Motor neuron (in vitro differentiated cells): Measurements from ENCODE around the gene AP3S1. TPM values are rescaled to one million over a fixed set of nuclear protein-coding genes. Genes with fewer than 3 reads are reported as not detected.
A peak's percentile ranks its signal among the peaks of the same experiment; 100 is the strongest.
"Not testable (repeated sequence)": the region's sequence is repeated elsewhere in the genome, so short reads cannot be mapped to it uniquely, and the experiment has no call there.

ENCODE experiments used
- ATAC-seq, 8 experiments: fragments of 200-7000 bp; cut with Tn5 transposase; replicated peaks in 6 of 8; 2 replicates each; pipeline ENCODE4 v1.8.0; 2021; ENCODE audit warnings: mild to moderate bottlenecking in 8 of 8, moderate library complexity in 8 of 8
- H3K27ac ChIP-seq, 2 donors: fragments of 250-450 bp; sonication (Bioruptor Pico); 2 replicates each; pipeline ENCODE4 v1.9.0; 2021; ENCODE audit warnings: antibody characterized with exemption in 2 of 2, mild to moderate bottlenecking in 2 of 2, moderate library complexity in 1 of 2
- H3K4me1 ChIP-seq, 2 donors: fragments of 250-450 bp; sonication (Bioruptor Pico); replicated peaks in 1 of 2; 2 replicates each; pipeline ENCODE4 v1.6.1; 2021; ENCODE audit warnings: antibody characterized with exemption in 2 of 2, mild to moderate bottlenecking in 2 of 2, moderate library complexity in 1 of 2
- H3K4me3 ChIP-seq, 5 donors: fragments of 250-450 bp; sonication (Bioruptor Pico); 2 replicates each; pipeline ENCODE4 v1.9.0; 2021; ENCODE audit warnings: antibody characterized with exemption in 5 of 5, mild to moderate bottlenecking in 5 of 5, moderate library complexity in 4 of 5
- WGBS, 10 experiments: fragments of 450-650 bp; shearing (Covaris generic); methylation state at CpG; one replicate each; pipeline ENCODE4 v1.0.0; 2022; 5-methylcytosine and 5-hydroxymethylcytosine counted together
- in situ Hi-C, 9 experiments: fragments of 400-800 bp; cut with MboI; loops; one replicate each; pipeline ENCODE4 v1.15.0; 2021; ENCODE audit warnings: low sequenced_read_pairs in 9 of 9, low pct_unique_long_range_greater_than_20kb in 2 of 9; ENCODE audit not compliant: unreplicated experiment in 9 of 9
- total RNA-seq, 8 experiments: library from RNA; unstranded; fragments of 300-600 nt; gene quantifications; 2 replicates each; pipeline versions ENCODE4 v1.2.3 to v1.2.4, GENCODE V29; 2022

The AP3S1 gene
- total RNA-seq, 8 experiments from 2014 or later: 35.4 to 92.3 (median 59.6) TPM

DNA sequence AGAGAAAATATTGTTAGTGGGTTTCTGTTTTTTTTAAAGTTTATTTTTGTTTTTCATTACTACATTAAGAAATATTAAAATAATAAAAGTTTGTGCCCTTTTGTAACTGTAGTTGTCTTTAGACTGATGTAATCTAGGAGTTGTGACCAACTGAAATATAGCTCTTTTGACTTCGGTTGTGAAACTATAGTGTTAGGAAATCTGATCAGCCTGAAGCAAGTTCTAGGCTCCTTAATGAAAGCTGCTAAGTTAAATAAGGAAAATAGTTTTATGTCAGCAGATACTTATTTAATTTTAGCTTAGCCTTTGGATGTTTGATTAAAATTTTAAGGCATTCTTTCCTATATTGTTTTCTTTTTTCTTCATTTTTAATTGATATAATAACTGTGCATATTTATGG is 14.2 kb downstream of the AP3S1 start:
- peaks cover 0 to 6% of the 10 kb centered on the region in 2 donors for H3K4me1 ChIP-seq
- no peak overlapping the region for H3K27ac ChIP-seq
- WGBS, 10 experiments: 38 to 100% (median 100%) methylated on average over 1 of the region's 1 CpG; no CpG with 5 or more reads in 2 of the 10 experiments
- H3K4me3 ChIP-seq: no peak overlapping the region
- in situ Hi-C loops: no loop called here
- ATAC-seq: no peak

DNA sequence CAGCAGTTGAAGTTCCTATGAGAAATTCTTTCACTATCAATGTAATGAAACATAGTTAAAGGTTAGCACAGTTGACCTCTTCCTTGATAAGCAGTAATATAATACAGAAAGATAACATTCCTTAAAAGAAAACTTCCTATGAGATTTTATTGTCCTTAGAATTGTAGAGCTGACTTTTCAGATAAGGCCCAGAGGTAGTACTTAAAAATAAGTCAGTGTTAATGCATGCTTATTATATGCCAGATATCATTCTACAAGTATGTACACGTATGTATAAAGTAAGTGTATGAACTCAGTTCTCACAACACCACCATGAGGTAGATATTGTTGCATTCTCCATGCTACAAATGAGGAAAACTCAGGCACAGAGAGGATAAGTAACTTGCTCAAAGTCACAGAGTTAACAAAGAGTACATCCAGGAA is 15.3 kb downstream of the AP3S1 start:
- in situ Hi-C loops: no loop called here
- Histone ChIP-seq H3K27ac (no peak overlapping the region), H3K4me1 (no peaks in the 10 kb centered on the region), H3K4me3 (no peak overlapping the region)
- 63 to 100% (median 75%) methylated on average over 1 of the region's 1 CpG; no CpG with 5 or more reads in 3 of the 10 experiments for WGBS, 10 experiments
- ATAC-seq: no peak

DNA sequence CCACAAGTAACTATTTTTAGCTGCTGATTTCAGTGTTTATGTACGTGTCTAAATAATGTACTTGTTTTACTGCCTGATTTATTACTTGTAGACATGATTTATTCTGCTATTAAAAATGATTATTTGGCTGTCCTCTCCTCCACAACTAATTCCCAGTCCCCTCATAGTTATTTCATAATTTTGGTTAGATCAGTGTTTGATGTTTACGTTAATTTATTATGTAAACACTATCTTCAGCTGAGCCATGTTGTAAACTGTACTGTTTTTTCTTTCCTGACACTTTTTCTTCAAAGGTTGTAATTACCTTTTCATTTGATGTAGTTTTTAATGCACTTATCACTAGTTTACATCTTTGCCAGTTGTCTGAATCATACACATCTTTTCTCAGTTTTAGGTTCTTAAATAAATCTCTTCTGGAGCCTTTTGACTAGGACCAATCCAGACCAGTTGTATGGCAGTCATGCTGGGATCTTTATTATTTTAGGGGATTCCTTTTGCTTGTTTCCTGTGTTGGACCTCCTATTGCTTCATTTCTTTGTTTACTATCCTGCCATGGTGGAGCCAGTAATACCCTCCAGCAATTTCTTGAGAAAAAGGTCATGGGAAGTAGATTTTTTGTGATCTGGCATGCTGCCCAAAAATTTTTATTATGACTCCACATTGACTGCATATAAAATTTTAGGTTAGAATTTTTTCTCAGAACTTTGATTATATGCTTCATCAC is 16.1 kb downstream of the AP3S1 start:
- WGBS, 10 experiments: 15 to 100% (median 91%) methylated on average over 1 to 2 of the region's 2 CpGs

DNA sequence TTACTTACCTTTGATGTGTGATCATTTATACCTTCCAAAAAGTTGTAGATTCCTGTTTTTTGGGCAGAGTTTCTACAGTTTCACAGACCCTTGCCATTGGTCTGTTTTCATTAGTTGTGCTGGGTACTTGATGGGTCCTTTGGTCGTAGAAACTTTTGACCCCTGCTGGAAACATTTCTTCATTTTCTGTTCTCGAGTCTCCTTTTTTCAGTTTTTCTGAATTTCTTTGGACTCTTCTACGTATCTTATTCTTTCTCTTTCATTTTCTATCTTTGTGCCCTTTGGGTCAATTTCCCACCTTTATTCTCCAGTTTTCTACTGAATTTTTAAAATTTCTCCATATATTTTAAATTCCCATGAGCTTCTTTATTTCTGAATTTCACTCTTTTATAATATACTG is 16.7 kb downstream of the AP3S1 start:
- in situ Hi-C loops: no loop called here
- WGBS, 10 experiments: 88 to 100% (median 99%) methylated on average over 1 to 3 of the region's 3 CpGs

More for the DNA sequence above, 16.1 kb downstream of the AP3S1 start:
- Histone ChIP-seq H3K27ac (no peak overlapping the region), H3K4me3 (no peak overlapping the region), H3K4me1 (no peaks in the 10 kb centered on the region)
- in situ Hi-C loops: no loop called here
- no peak for ATAC-seq

DNA sequence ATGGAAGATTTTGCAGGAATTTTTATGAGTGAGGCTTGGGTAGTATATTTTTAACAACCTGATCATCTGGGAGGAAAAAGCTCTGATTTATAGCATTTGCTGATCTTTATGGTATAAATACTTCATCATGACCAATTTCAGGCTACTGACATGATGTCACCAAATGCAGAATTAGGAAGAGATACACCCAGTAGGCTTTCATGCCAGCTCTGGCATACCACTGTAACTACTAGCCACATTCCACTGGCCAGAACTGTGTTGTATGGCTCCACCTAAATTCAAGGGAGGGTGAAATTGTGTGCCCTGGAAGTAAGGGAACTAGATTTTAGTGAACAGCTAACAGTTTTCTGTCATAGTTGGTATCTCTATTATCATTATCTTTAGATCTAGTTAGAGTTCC is 17.6 kb downstream of the AP3S1 start:
- H3K4me3 ChIP-seq: no peak overlapping the region
- no peak overlapping the region for H3K27ac ChIP-seq
- ATAC-seq: peak in 2 of 8 experiments; percentile 81 to 95
- in situ Hi-C loops: no loop called here
- no peaks in the 10 kb centered on the region for H3K4me1 ChIP-seq

More for the DNA sequence above, 16.7 kb downstream of the AP3S1 start:
- ATAC-seq: no peak
- H3K4me3 ChIP-seq: no peak overlapping the region
- H3K4me1 ChIP-seq: no peaks in the 10 kb centered on the region
- H3K27ac ChIP-seq: no peak overlapping the region

GRCh38 chr5:115869256-115869795 is 27.6 kb downstream of the AP3S1 start:
- Histone ChIP-seq H3K4me3 (no peak overlapping the region), H3K4me1 (no peaks in the 10 kb centered on the region), H3K27ac (no peak overlapping the region)
- in situ Hi-C loops: no loop called here
- ATAC-seq: no peak
- 95 to 100% (median 96%) methylated on average over 2 to 3 of the region's 3 CpGs; no CpG with 5 or more reads in 1 of the 10 experiments for WGBS, 10 experiments

DNA sequence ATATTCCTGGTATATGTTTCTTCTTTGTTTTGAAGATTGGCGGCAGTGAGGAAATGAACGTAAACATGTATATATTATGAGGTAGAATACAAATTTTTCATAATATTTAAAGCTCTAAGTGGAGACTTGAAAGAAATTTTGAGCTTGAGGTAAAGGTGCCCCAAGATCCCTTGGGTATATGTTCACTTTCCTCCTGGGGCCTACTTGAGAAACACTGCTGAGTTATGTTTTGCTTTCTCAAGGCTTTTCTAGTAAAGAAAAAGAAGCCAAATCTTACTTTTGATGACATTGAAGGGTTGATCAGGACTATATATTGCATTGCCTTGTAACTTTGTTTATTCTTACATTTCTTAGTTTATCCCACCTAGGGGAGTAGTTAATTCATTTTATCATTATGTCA is 30.7 kb downstream of the AP3S1 start:
- in situ Hi-C loops: no loop called here
- WGBS, 10 experiments: 94 to 100% (median 100%) methylated on average over 1 to 2 of the region's 2 CpGs; no CpG with 5 or more reads in 1 of the 10 experiments
- Histone ChIP-seq H3K27ac (no peak overlapping the region), H3K4me3 (no peak overlapping the region), H3K4me1 (no peaks in the 10 kb centered on the region)
- ATAC-seq: no peak

DNA sequence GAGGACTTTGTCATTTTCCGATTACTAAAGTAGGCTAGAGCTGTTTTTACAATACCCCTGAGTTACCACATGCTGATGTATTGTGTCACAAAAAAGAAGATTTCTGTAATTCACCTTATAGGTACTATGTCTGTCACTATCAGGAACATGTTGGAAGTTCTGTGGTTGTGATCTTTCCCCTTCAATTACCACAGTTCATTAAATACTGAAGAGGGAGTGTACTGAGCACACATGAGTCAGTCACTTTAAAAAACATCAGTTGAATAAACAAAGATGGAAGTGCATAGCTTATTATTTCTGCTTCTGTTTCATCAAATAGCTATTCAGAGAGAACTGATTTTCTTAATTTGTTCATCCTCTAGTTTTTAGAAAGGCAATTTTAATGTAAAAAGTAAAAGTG is 31.7 kb downstream of the AP3S1 start:
- Histone ChIP-seq H3K4me3 (no peak overlapping the region), H3K27ac (no peak overlapping the region), H3K4me1 (no peaks in the 10 kb centered on the region)
- WGBS, 10 experiments: 50 to 100% (median 96%) methylated on average over 1 of the region's 1 CpG; no CpG with 5 or more reads in 2 of the 10 experiments
- in situ Hi-C loops: no loop called here
- peak in 2 of 8 experiments; percentile 79 for ATAC-seq

DNA sequence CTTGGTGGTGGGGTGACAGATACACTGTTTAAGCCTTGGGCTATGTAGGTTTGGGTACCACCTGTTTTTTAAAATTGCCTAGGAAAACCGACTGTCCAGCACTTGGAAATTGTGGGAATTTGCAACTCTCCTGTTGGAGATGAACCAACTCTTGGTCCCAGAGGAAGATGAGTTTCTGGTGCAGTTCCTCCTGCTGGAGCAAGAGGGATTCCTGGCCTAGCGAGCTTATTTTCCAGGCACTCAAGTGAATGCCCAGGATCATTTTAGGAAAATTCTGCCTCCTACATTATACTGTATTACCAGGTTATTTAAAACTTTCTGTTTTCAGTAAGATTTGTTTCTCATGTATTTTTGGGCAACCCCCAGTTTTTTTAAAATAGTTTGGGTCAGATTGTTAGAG is 33.7 kb downstream of the AP3S1 start:
- in situ Hi-C loops: loop anchor here in 2 of 9 experiments (25.0 kb wide), 1 partner anchor 187 kb away; no protein-coding TSS in a partner anchor
- H3K4me1 ChIP-seq: no peaks in the 10 kb centered on the region
- 50 to 90% (median 80%) methylated on average over 1 to 2 of the region's 2 CpGs; no CpG with 5 or more reads in 5 of the 10 experiments for WGBS, 10 experiments

DNA sequence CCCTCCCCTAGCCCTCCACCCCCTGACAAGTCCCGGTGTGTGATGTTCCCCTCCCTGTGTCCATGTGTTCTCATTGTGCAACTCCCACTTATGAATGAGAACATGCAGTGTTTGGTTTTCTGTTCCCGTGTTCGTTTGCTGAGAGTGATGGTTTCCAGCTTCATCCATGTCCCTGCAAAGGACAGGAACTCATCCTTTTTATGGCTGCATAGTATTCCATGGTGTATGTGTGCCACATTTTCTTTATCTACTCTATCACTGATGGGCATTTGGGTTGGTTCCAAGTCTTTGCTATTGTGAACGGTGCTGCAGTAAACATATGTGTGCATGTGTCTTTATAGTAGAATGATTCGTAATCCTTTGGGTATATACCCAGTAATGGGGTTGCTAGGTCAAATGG is 35.6 kb downstream of the AP3S1 start:
- 80 to 100% (median 100%) methylated on average over 1 to 4 of the region's 5 CpGs; no CpG with 5 or more reads in 3 of the 10 experiments for WGBS, 10 experiments
- H3K27ac ChIP-seq: not testable (repeated sequence)
- in situ Hi-C loops: loop anchor here in 2 of 9 experiments (25.0 kb wide), 1 partner anchor 185 kb away; no protein-coding TSS in a partner anchor

More for the DNA sequence above, 33.7 kb downstream of the AP3S1 start:
- H3K27ac ChIP-seq: no peak overlapping the region
- no peak for ATAC-seq
- H3K4me3 ChIP-seq: no peak overlapping the region

GRCh38 chr5:115882434-115882833 is 40.7 kb downstream of the AP3S1 start:
- H3K4me3 ChIP-seq, H3K27ac ChIP-seq, ATAC-seq, H3K4me1 ChIP-seq: not testable (repeated sequence)
- in situ Hi-C loops: loop anchor here in 2 of 9 experiments (25.0 kb wide), 1 partner anchor 180 kb away; no protein-coding TSS in a partner anchor
- whole genome bisulfite sequencing, 10 experiments: 80 to 100% (median 95%) methylated on average over 1 to 4 of the region's 8 CpGs; no CpG with 5 or more reads in 3 of the 10 experiments

More for the DNA sequence above, 35.6 kb downstream of the AP3S1 start:
- not testable (repeated sequence) for ATAC-seq, H3K4me1 ChIP-seq, H3K4me3 ChIP-seq

DNA sequence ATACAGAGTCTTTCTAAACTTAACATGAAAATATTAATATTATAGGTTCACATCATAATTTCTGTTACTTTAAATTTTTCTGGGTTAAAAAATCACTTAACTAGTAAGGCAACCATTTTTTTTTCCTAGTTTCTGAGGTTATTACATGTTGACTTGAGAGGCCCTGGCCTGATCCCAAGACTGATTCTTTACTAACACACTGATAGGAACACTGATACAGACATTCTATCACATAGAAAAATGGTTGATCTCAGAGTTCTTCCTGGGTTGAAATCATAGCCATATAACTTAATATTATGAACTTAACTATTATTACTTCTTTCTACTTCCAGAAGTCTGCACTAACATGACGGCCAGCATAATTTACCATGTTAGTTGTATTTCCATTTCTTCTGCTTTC is 43.0 kb downstream of the AP3S1 start:
- Histone ChIP-seq H3K4me3 (no peak overlapping the region), H3K27ac (no peak overlapping the region), H3K4me1 (no peaks in the 10 kb centered on the region)
- in situ Hi-C loops: loop anchor here in 2 of 9 experiments (25.0 kb wide), 1 partner anchor 178 kb away; no protein-coding TSS in a partner anchor
- whole genome bisulfite sequencing, 10 experiments: 80 to 100% (median 100%) methylated on average over 1 of the region's 1 CpG; no CpG with 5 or more reads in 4 of the 10 experiments
- no peak for ATAC-seq

GRCh38 chr5:115885208-115885607 is 43.5 kb downstream of the AP3S1 start:
- not testable (repeated sequence) for H3K4me1 ChIP-seq, H3K4me3 ChIP-seq, ATAC-seq, H3K27ac ChIP-seq
- WGBS, 10 experiments: 44 to 89% (median 79%) methylated on average over 1 to 3 of the region's 3 CpGs; no CpG with 5 or more reads in 3 of the 10 experiments
- in situ Hi-C loops: loop anchor here in 2 of 9 experiments (25.0 kb wide), 1 partner anchor 177 kb away; no protein-coding TSS in a partner anchor
